T-helper 1 cell treated with Interleukin-12 subunit alpha and Interleukin-12 subunit beta and Interleukin-4 antibody, amounts not matched to agents 30 μg/mL and 1 μg/mL, for 36 hours (primary cell): Measurements from ENCODE around the gene DDX47.
"Not testable (repeated sequence)": the region's sequence is repeated elsewhere in the genome, so short reads cannot be mapped to it uniquely, and the experiment has no call there.

Experiments
- H3K27ac Mint-ChIP-seq: one replicate; pipeline ENCODE4 v1.8.0; 2021; ENCODE audit warnings: mild to moderate bottlenecking, mixed read lengths
- H3K27me3 Mint-ChIP-seq: one replicate; pipeline ENCODE4 v1.8.0; 2021; ENCODE audit warnings: low read depth, mixed read lengths
- H3K36me3 Mint-ChIP-seq: one replicate; pipeline ENCODE4 v1.8.0; 2021; ENCODE audit warnings: low read depth, mixed read lengths
- H3K4me1 Mint-ChIP-seq: one replicate; pipeline ENCODE4 v1.8.0; 2021; ENCODE audit warnings: low read depth, mixed read lengths
- H3K4me3 Mint-ChIP-seq: one replicate; pipeline ENCODE4 v1.8.0; 2021; ENCODE audit warnings: mild to moderate bottlenecking, moderate library complexity, mixed read lengths
- H3K9me3 Mint-ChIP-seq: one replicate; pipeline ENCODE4 v1.8.0; 2021; ENCODE audit warnings: mixed read lengths

Gene DDX47

GRCh38 chr12:12823300-12823699, 10.2 kb downstream of the DDX47 start:
- Mint-ChIP-seq H3K4me3 (no peak overlapping the region), H3K27ac (no peak overlapping the region), H3K27me3 (no peaks in the 10 kb centered on the region), H3K9me3 (no peaks in the 10 kb centered on the region), H3K36me3 (peaks cover 50% of the 10 kb centered on the region), H3K4me1 (peaks cover 11% of the 10 kb centered on the region)

- Mint-ChIP-seq H3K27me3 (no peaks in the 10 kb centered on the region), H3K9me3 (no peaks in the 10 kb centered on the region), H3K4me1 (peaks cover 8% of the 10 kb centered on the region), H3K27ac (no peak overlapping the region), H3K36me3 (peaks cover 50% of the 10 kb centered on the region), H3K4me3 (no peak overlapping the region)
Observed at GRCh38 chr12:12823811-12824210, 10.7 kb downstream of the DDX47 start.

GRCh38 chr12:12835378-12836146, 22.4 kb downstream of the DDX47 start:
- Mint-ChIP-seq H3K4me3 (no peak overlapping the region), H3K36me3 (peaks cover 31% of the 10 kb centered on the region), H3K9me3 (no peaks in the 10 kb centered on the region), H3K4me1 (peaks cover 20% of the 10 kb centered on the region), H3K27me3 (no peaks in the 10 kb centered on the region), H3K27ac (no peak overlapping the region)

GRCh38 chr12:12836571-12836970, 23.4 kb downstream of the DDX47 start:
- Mint-ChIP-seq H3K9me3 (no peaks in the 10 kb centered on the region), H3K36me3 (peaks cover 28% of the 10 kb centered on the region), H3K4me3 (no peak overlapping the region), H3K4me1 (peaks cover 20% of the 10 kb centered on the region), H3K27me3 (no peaks in the 10 kb centered on the region), H3K27ac (no peak overlapping the region)

DNA sequence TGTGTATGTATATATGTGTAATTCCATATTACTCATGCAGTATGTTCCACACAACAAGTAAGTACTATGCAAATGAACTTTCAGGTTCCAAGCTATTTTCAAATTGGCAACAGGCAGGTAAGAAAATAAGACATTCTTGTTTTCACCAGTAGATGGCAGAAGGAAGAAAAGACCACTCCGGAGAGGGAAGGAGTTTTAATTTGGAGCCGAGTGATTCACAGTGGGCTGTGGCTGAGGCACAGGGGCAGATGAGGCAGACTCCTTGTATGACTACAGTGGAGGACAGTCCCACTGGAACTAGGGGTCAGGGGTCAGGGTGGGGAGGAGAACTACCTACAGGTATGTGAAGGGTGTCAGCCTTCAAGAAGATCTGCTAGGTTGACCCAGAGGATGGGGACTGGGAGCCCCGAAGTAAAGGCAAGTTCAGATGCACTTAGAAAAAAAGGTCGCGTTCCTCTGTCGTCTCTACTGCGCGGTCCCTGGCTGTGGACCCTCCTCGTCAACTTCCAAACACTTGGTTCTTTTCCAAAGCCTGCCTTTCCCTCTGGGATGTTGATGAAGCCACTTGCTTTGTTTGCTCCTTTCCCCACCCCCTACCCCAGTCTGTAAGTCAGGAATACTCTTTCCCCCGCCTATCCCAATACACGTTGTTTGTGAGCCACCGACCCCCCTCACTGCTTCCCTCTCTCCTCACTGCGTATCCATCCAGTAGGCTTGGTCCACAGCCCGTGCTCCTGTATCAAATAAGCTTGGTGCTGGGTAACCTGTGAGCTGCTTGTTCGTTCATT, 24.1 kb downstream of the DDX47 start:
- Mint-ChIP-seq H3K4me3 (no peak overlapping the region), H3K4me1 (peaks cover 20% of the 10 kb centered on the region), H3K36me3 (peaks cover 25% of the 10 kb centered on the region), H3K27me3 (no peaks in the 10 kb centered on the region), H3K27ac (peak overlapping the region; percentile 37), H3K9me3 (no peaks in the 10 kb centered on the region)

- H3K27me3 Mint-ChIP-seq, result no peaks in the 10 kb centered on the region
- H3K36me3 Mint-ChIP-seq, result peaks cover 19% of the 10 kb centered on the region
Observed at GRCh38 chr12:12837813-12838153, 24.6 kb downstream of the DDX47 start.

GRCh38 chr12:12839003-12839395, 25.9 kb downstream of the DDX47 start:
- peaks cover 20% of the 10 kb centered on the region for H3K4me1 Mint-ChIP-seq
- peaks cover 10% of the 10 kb centered on the region for H3K36me3 Mint-ChIP-seq
- peak overlapping the region; percentile 40 for H3K4me3 Mint-ChIP-seq
- H3K9me3 Mint-ChIP-seq, result no peaks in the 10 kb centered on the region
- H3K27me3 Mint-ChIP-seq, result no peaks in the 10 kb centered on the region
- H3K27ac Mint-ChIP-seq, result peak overlapping the region; percentile 73

More at GRCh38 chr12:12837813-12838153, 24.6 kb downstream of the DDX47 start:
- Mint-ChIP-seq H3K4me3 (no peak overlapping the region), H3K4me1 (peaks cover 20% of the 10 kb centered on the region), H3K27ac (no peak overlapping the region), H3K9me3 (no peaks in the 10 kb centered on the region)

DNA sequence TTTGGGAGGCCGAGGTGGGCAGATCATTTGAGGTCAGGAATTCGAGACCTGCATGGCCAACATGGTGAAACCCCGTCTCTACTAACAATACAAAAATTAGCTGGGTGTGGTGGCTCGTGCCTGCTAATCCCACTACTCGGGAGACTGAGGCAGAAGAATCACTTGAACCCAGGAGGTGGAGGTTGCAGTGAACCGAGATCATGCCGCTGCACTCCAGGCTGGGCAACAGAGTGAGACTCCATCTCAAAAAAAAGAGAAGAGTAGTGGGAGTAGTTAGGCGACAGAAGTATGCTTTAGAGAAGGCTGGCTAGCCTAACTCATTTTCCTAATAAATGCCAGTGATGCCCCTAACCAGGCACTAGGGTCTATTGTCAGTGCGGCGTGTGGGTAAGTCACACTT, 26.3 kb downstream of the DDX47 start:
- peaks cover 20% of the 10 kb centered on the region for H3K4me1 Mint-ChIP-seq
- not testable (repeated sequence) for H3K9me3 Mint-ChIP-seq, H3K36me3 Mint-ChIP-seq, H3K27me3 Mint-ChIP-seq, H3K4me3 Mint-ChIP-seq
- H3K27ac Mint-ChIP-seq, result peak overlapping the region; percentile 73

- peaks cover 9% of the 10 kb centered on the region for H3K36me3 Mint-ChIP-seq
- H3K4me1 Mint-ChIP-seq, result peaks cover 20% of the 10 kb centered on the region
Observed at GRCh38 chr12:12839873-12840579, 26.9 kb downstream of the DDX47 start.

DNA sequence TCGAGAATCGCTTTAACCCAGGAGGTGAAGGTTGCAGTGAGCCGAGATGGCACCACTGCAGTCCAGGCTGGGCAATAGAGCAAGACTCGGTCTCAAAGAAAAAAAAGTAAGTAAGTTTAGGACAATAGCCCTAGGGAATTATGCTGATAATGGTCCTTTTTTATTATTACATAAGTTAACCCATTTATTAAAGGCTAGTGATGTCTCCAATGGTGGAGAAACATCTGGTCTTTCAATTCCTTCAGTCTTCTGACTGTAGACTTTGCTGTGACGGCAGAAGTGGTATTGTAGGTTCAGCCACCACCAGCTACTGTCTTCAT, 27.4 kb downstream of the DDX47 start:
- no peak overlapping the region for H3K4me3 Mint-ChIP-seq

More at GRCh38 chr12:12839873-12840579, 26.9 kb downstream of the DDX47 start:
- H3K27ac Mint-ChIP-seq, result no peak overlapping the region
- H3K27me3 Mint-ChIP-seq, result no peaks in the 10 kb centered on the region
- H3K4me3 Mint-ChIP-seq, result no peak overlapping the region
- H3K9me3 Mint-ChIP-seq, result no peaks in the 10 kb centered on the region

GRCh38 chr12:12841428-12841827, 28.3 kb downstream of the DDX47 start:
- H3K9me3 Mint-ChIP-seq, H3K36me3 Mint-ChIP-seq, H3K4me3 Mint-ChIP-seq, H3K27me3 Mint-ChIP-seq, H3K27ac Mint-ChIP-seq: not testable (repeated sequence)
- peaks cover 25% of the 10 kb centered on the region for H3K4me1 Mint-ChIP-seq

More for the DNA sequence above, 27.4 kb downstream of the DDX47 start:
- Mint-ChIP-seq H3K9me3 (no peaks in the 10 kb centered on the region), H3K27me3 (no peaks in the 10 kb centered on the region), H3K27ac (no peak overlapping the region), H3K4me1 (peaks cover 20% of the 10 kb centered on the region), H3K36me3 (peaks cover 9% of the 10 kb centered on the region)

GRCh38 chr12:12845794-12846243, 32.7 kb downstream of the DDX47 start:
- peaks cover 11% of the 10 kb centered on the region for H3K4me1 Mint-ChIP-seq
- no peak overlapping the region for H3K27ac Mint-ChIP-seq
- no peak overlapping the region for H3K4me3 Mint-ChIP-seq
- H3K27me3 Mint-ChIP-seq, result no peaks in the 10 kb centered on the region
- H3K9me3 Mint-ChIP-seq, result no peaks in the 10 kb centered on the region
- H3K36me3 Mint-ChIP-seq, result peaks cover 8% of the 10 kb centered on the region

DNA sequence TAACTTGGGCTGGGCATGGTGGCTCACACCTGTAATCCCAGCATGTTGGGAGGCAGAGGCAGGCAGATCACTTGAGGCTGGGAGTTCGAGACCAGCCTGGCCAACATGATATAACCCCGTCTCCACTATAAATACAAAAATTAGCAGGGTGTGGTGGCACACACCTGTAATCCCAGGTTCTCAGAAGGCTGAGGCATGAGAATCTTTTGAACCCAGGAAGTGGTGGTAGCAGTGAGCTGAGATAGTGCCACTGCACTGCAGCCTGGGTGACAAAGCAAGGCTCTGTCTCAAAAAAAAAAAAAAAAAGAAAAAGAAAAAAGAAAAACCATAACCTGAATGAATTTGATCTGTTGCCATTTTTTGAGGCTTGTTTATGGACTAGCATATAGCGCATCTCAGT, 33.6 kb downstream of the DDX47 start:
- not testable (repeated sequence) for H3K27me3 Mint-ChIP-seq, H3K36me3 Mint-ChIP-seq, H3K27ac Mint-ChIP-seq, H3K4me3 Mint-ChIP-seq, H3K9me3 Mint-ChIP-seq
- peaks cover 11% of the 10 kb centered on the region for H3K4me1 Mint-ChIP-seq

DNA sequence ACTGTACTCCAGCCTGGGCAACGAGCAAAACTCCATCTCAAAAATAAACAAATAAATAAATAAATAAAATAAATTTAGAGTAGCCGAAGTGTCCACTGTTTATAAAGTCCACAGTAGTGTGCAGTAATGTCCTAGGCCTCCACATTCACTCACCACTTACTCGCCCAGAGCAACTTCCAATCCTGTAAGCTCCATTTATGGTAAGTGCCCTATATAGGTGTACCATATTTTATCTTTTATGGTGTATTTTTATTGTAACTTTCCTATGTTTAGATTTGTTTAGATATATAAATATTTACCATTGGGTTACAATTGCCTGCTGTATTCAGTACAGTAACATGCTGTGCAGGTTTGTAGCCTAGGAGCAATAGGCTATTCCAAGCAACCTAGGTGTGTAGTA, 40.3 kb downstream of the DDX47 start:
- Mint-ChIP-seq H3K4me3 (no peak overlapping the region), H3K36me3 (peaks cover 12% of the 10 kb centered on the region), H3K27me3 (no peaks in the 10 kb centered on the region), H3K4me1 (no peaks in the 10 kb centered on the region), H3K9me3 (peaks cover 4% of the 10 kb centered on the region), H3K27ac (no peak overlapping the region)

DNA sequence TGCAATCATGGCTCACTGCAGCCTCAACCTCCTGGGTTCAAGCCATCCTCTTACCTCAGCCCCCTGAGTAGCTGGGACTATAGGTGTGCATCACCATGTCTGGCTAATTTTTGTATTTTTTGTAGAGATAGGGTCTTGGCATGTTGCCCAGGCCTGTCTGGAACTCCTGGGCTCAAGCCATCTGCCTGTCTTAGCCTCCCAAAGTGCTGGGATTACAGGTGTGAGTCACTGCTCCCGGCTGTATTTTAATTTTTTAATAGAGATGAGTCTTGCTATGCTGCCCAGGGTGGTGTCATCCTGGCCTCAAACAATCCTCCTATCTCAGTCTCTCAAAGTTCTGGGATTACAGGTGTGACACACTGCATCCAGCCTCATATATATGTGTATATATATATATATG, 46.5 kb downstream of the DDX47 start:
- Mint-ChIP-seq H3K4me3 (no peak overlapping the region), H3K9me3 (no peaks in the 10 kb centered on the region), H3K27ac (no peak overlapping the region), H3K27me3 (no peaks in the 10 kb centered on the region), H3K36me3 (peaks cover 10% of the 10 kb centered on the region), H3K4me1 (peaks cover 2% of the 10 kb centered on the region)
